Mesodermal cell (in vitro differentiated cells): ENCODE measurements around the gene SMG9.

ENCODE experiments used
- H3K27ac ChIP-seq: 2 replicates; pipeline ENCODE4 v1.7.0; 2013; ENCODE audit warnings: mild to moderate bottlenecking, low read depth, low read length, moderate library complexity; ENCODE audit not compliant: severe bottlenecking
- H3K36me3 ChIP-seq: 2 replicates; pipeline ENCODE4 v1.7.1; 2013; ENCODE audit warnings: mild to moderate bottlenecking, low read length, moderate library complexity; ENCODE audit not compliant: control insufficient read depth, insufficient read depth
- H3K4me1 ChIP-seq: one replicate; pipeline ENCODE4 v1.7.1; 2013; ENCODE audit warnings: mild to moderate bottlenecking, low read length; ENCODE audit not compliant: insufficient read depth, control insufficient read depth, poor library complexity, severe bottlenecking
- H3K4me3 ChIP-seq: 2 replicates; pipeline ENCODE4 v1.7.0; 2013; ENCODE audit warnings: low read length, control low read depth, mild to moderate bottlenecking; ENCODE audit not compliant: insufficient read depth, poor library complexity, severe bottlenecking; ENCODE audit errors: extremely low read depth
- H3K9me3 ChIP-seq: 2 replicates; pipeline ENCODE4 v1.7.1; 2013; ENCODE audit warnings: mild to moderate bottlenecking, low read length, moderate library complexity; ENCODE audit not compliant: control insufficient read depth
- WGBS, 2 experiments: methylation state at CpG; one replicate each; pipeline ENCODE4 v1.1.5; 2013; ENCODE audit warnings: missing lambda C conversion rate in 2 of 2; ENCODE audit not compliant: insufficient coverage in 2 of 2; 5-methylcytosine and 5-hydroxymethylcytosine counted together

SMG9 gene

GRCh38 chr19:43721469-43722048 is 33.2 kb downstream of the SMG9 start:
- Histone ChIP-seq H3K4me1 (no peaks in the 10 kb centered on the region), H3K9me3 (no peaks in the 10 kb centered on the region), H3K36me3 (no peaks in the 10 kb centered on the region), H3K4me3 (no peak overlapping the region), H3K27ac (no peak overlapping the region)
- 86 to 92% methylated on average over 1 to 3 of the region's 5 CpGs for WGBS, 2 experiments

- no peak overlapping the region for H3K4me3 ChIP-seq
- H3K9me3 ChIP-seq = no peaks in the 10 kb centered on the region
- H3K27ac ChIP-seq = no peak overlapping the region
- H3K4me1 ChIP-seq = no peaks in the 10 kb centered on the region
- H3K36me3 ChIP-seq = no peaks in the 10 kb centered on the region
- 85 to 90% methylated on average over 10 of the region's 10 CpGs for WGBS, 2 experiments
Measured at GRCh38 chr19:43720936-43721335, 33.8 kb downstream of the SMG9 start.

GRCh38 chr19:43719918-43720317 is 34.8 kb downstream of the SMG9 start:
- 59 to 80% methylated on average over 2 to 3 of the region's 5 CpGs for WGBS, 2 experiments
- Histone ChIP-seq H3K36me3 (no peaks in the 10 kb centered on the region), H3K9me3 (no peaks in the 10 kb centered on the region), H3K27ac (no peak overlapping the region), H3K4me3 (no peak overlapping the region), H3K4me1 (no peaks in the 10 kb centered on the region)

- WGBS, 2 experiments = 95% methylated on average over 27 to 37 of the region's 37 CpGs
- Histone ChIP-seq H3K4me1 (no peaks in the 10 kb centered on the region), H3K4me3 (no peak overlapping the region), H3K9me3 (no peaks in the 10 kb centered on the region), H3K27ac (no peak overlapping the region), H3K36me3 (no peaks in the 10 kb centered on the region)
Measured at GRCh38 chr19:43719378-43719868, 35.3 kb downstream of the SMG9 start.

- H3K27ac ChIP-seq = no peak overlapping the region
- no peaks in the 10 kb centered on the region for H3K36me3 ChIP-seq
- H3K9me3 ChIP-seq = no peaks in the 10 kb centered on the region
- no peak overlapping the region for H3K4me3 ChIP-seq
- no peaks in the 10 kb centered on the region for H3K4me1 ChIP-seq
- WGBS, 2 experiments = 94% methylated on average over 55 to 59 of the region's 60 CpGs
Measured at GRCh38 chr19:43718627-43719377, 36.0 kb downstream of the SMG9 start.

- no peaks in the 10 kb centered on the region for H3K9me3 ChIP-seq
- 100% methylated on average over 2 of the region's 4 CpGs for WGBS, 2 experiments
- no peak within 1 kb of the TSS for H3K4me3 ChIP-seq
- H3K36me3 ChIP-seq = no peaks in the 10 kb centered on the region
- no peak within 1 kb of the TSS for H3K27ac ChIP-seq
- no peaks in the 10 kb centered on the region for H3K4me1 ChIP-seq
Measured at GRCh38 chr19:43715776-43716175, 39.0 kb downstream of the SMG9 start, which contains the start of gene IRGC. IRGC (plus strand) TSS chr19:43716076; CDS start chr19:43718559, 2,483 bp downstream.

GRCh38 chr19:43713208-43713607 is 41.6 kb downstream of the SMG9 start:
- WGBS, 2 experiments = 78 to 91% methylated on average over 3 of the region's 3 CpGs
- no peaks in the 10 kb centered on the region for H3K36me3 ChIP-seq
- no peak overlapping the region for H3K27ac ChIP-seq
- peaks cover 4% of the 10 kb centered on the region for H3K9me3 ChIP-seq
- H3K4me3 ChIP-seq = no peak overlapping the region
- no peaks in the 10 kb centered on the region for H3K4me1 ChIP-seq

GRCh38 chr19:43711751-43712355 is 42.9 kb downstream of the SMG9 start:
- Histone ChIP-seq H3K27ac (no peak overlapping the region), H3K4me3 (no peak overlapping the region), H3K36me3 (no peaks in the 10 kb centered on the region), H3K4me1 (no peaks in the 10 kb centered on the region), H3K9me3 (peaks cover 4% of the 10 kb centered on the region)
- 85 to 93% methylated on average over 11 of the region's 12 CpGs for WGBS, 2 experiments

GRCh38 chr19:43708716-43709115 is 46.0 kb downstream of the SMG9 start:
- Histone ChIP-seq H3K9me3 (peaks cover 4% of the 10 kb centered on the region), H3K4me3 (no peak overlapping the region), H3K27ac (no peak overlapping the region), H3K4me1 (no peaks in the 10 kb centered on the region), H3K36me3 (no peaks in the 10 kb centered on the region)
- WGBS, 2 experiments = 0% methylated on average over 1 of the region's 2 CpGs

GRCh38 chr19:43707158-43707712 is 47.5 kb downstream of the SMG9 start:
- no peaks in the 10 kb centered on the region for H3K36me3 ChIP-seq
- H3K4me3 ChIP-seq = no peak overlapping the region
- H3K4me1 ChIP-seq = peaks cover 4% of the 10 kb centered on the region
- peaks cover 4% of the 10 kb centered on the region for H3K9me3 ChIP-seq
- no peak overlapping the region for H3K27ac ChIP-seq
- 75 to 77% methylated on average over 7 to 11 of the region's 13 CpGs for WGBS, 2 experiments
